Smooth muscle cell (in vitro differentiated cells): ENCODE measurements around the gene POU6F2. TPM values are rescaled to one million over a fixed set of nuclear protein-coding genes. Genes with fewer than 3 reads are reported as not detected.

Experiments used
- DNase-seq: peaks from one replicate; lab custom pipeline; 2025; ENCODE audit not compliant: unreplicated experiment; lab: John Stamatoyannopoulos, UW
- H2AFZ ChIP-seq: fragments of 200-600 bp; sonication (generic); 2 replicates; pipeline ENCODE4 v1.6.0; 2016; ENCODE audit warnings: antibody characterized with exemption, low read depth, mild to moderate bottlenecking
- H3F3A ChIP-seq: fragments of 200-600 bp; sonication (generic); 2 replicates; pipeline ENCODE4 v1.6.0; 2017; ENCODE audit warnings: antibody characterized with exemption, low read depth
- H3K27ac ChIP-seq: fragments of 200-600 bp; sonication (generic); 2 replicates; pipeline ENCODE4 v1.5.1; 2016; ENCODE audit warnings: low read depth, mild to moderate bottlenecking
- H3K27me3 ChIP-seq: fragments of 200-600 bp; sonication (generic); 2 replicates; pipeline ENCODE4 v1.6.1; 2016; ENCODE audit warnings: low read depth, mild to moderate bottlenecking
- H3K36me3 ChIP-seq: fragments of 200-600 bp; sonication (generic); 2 replicates; pipeline ENCODE4 v1.5.1; 2016; ENCODE audit warnings: low read depth
- H3K4me1 ChIP-seq: fragments of 200-600 bp; sonication (generic); 2 replicates; pipeline ENCODE4 v1.5.1; 2016; ENCODE audit warnings: low read depth
- H3K4me2 ChIP-seq: fragments of 200-600 bp; sonication (generic); 2 replicates; pipeline ENCODE4 v1.6.0; 2016; ENCODE audit warnings: mild to moderate bottlenecking
- H3K4me3 ChIP-seq: fragments of 200-600 bp; sonication (generic); 2 replicates; pipeline ENCODE4 v1.5.1; 2016; ENCODE audit warnings: mild to moderate bottlenecking
- H3K79me2 ChIP-seq: fragments of 200-600 bp; sonication (generic); 2 replicates; pipeline ENCODE4 v1.6.0; 2016; ENCODE audit warnings: low read depth, mild to moderate bottlenecking
- H3K9ac ChIP-seq: fragments of 200-600 bp; sonication (generic); 2 replicates; pipeline ENCODE4 v1.6.0; 2016; ENCODE audit warnings: low read depth
- H3K9me3 ChIP-seq: fragments of 200-600 bp; sonication (generic); replicated peaks from 2 replicates; pipeline ENCODE4 v1.5.1; 2016; ENCODE audit warnings: low read depth
- H4K20me1 ChIP-seq: fragments of 200-600 bp; sonication (generic); 2 replicates; pipeline ENCODE4 v1.6.0; 2016; ENCODE audit warnings: low read depth
- CTCF ChIP-seq: fragments of 200-600 bp; sonication (generic); IDR thresholded peaks from 2 replicates; pipeline ENCODE4 v1.5.1; 2017; ENCODE audit warnings: borderline replicate concordance, mild to moderate bottlenecking, antibody characterized with exemption; ENCODE audit not compliant: insufficient read depth, poor library complexity, severe bottlenecking
- WGBS: methylation state at CpG from one replicate; pipeline ENCODE4 v1.1.7; 2016; ENCODE audit warnings: low lambda C conversion rate; 5-methylcytosine and 5-hydroxymethylcytosine counted together
- polyA plus RNA-seq: library from polyadenylated mRNA; unstranded; fragments of >200 nt; fragmentation: Nextera tagmentation; extraction: Ambion mirVana; gene quantifications from 2 replicates; pipeline ENCODE4 v1.2.1, GENCODE V29; 2016
- total RNA-seq: library from RNA; depleted of rRNA; stranded (reverse); fragments of >200 nt; gene quantifications from 2 replicates; pipeline ENCODE4 v1.2.3, GENCODE V29; 2014

Gene POU6F2
- total and polyA plus RNA-seq, 2 experiments from 2014 or later = 1.2 TPM

GRCh38 chr7:39501358-39501757, 523.6 kb downstream of the POU6F2 start:
- Histone ChIP-seq H3K4me3 (no peak overlapping the region), H3K9me3 (no peaks in the 10 kb centered on the region), H2AFZ (no peak overlapping the region), H3K9ac (no peak overlapping the region), H3K4me2 (no peak overlapping the region), H3K79me2 (no peaks in the 10 kb centered on the region), H3F3A (no peaks in the 10 kb centered on the region), H3K36me3 (no peaks in the 10 kb centered on the region), H3K27me3 (peaks cover 3% of the 10 kb centered on the region), H3K4me1 (no peaks in the 10 kb centered on the region), H3K27ac (no peak overlapping the region), H4K20me1 (no peaks in the 10 kb centered on the region)
- TF ChIP-seq CTCF = no peak
- no peak for DNase-seq
- 78% methylated on average over 3 of the region's 3 CpGs for WGBS

- WGBS = 29% methylated on average over 3 of the region's 3 CpGs
- DNase-seq = no peak
- Histone ChIP-seq H4K20me1 (no peaks in the 10 kb centered on the region), H3K27me3 (peaks cover 3% of the 10 kb centered on the region), H3K9ac (no peak overlapping the region), H3K9me3 (no peaks in the 10 kb centered on the region), H3K4me3 (no peak overlapping the region), H3K4me2 (no peak overlapping the region), H3K79me2 (no peaks in the 10 kb centered on the region), H3K36me3 (no peaks in the 10 kb centered on the region), H3K4me1 (no peaks in the 10 kb centered on the region), H3F3A (no peaks in the 10 kb centered on the region), H3K27ac (no peak overlapping the region), H2AFZ (no peak overlapping the region)
- no peak for TF ChIP-seq CTCF
Observed at GRCh38 chr7:39504963-39505362, 527.3 kb downstream of the POU6F2 start.

GRCh38 chr7:39507866-39508551, 530.3 kb downstream of the POU6F2 start:
- Histone ChIP-seq H3K27me3 (no peaks in the 10 kb centered on the region), H3K4me3 (no peak overlapping the region), H3K79me2 (no peaks in the 10 kb centered on the region), H3K9me3 (no peaks in the 10 kb centered on the region), H3K36me3 (no peaks in the 10 kb centered on the region), H2AFZ (no peak overlapping the region), H3K27ac (no peak overlapping the region), H3F3A (no peaks in the 10 kb centered on the region), H3K4me1 (no peaks in the 10 kb centered on the region), H4K20me1 (no peaks in the 10 kb centered on the region), H3K9ac (no peak overlapping the region), H3K4me2 (no peak overlapping the region)
- 95% methylated on average over 8 of the region's 8 CpGs for WGBS
- DNase-seq = no peak
- no peak for TF ChIP-seq CTCF

- Histone ChIP-seq H3K9me3 (no peaks in the 10 kb centered on the region), H3K4me1 (no peaks in the 10 kb centered on the region), H3K4me2 (no peak overlapping the region), H3K36me3 (no peaks in the 10 kb centered on the region), H3K27me3 (no peaks in the 10 kb centered on the region), H2AFZ (no peak overlapping the region), H4K20me1 (no peaks in the 10 kb centered on the region), H3K27ac (no peak overlapping the region), H3K4me3 (no peak overlapping the region), H3K9ac (no peak overlapping the region), H3K79me2 (no peaks in the 10 kb centered on the region), H3F3A (no peaks in the 10 kb centered on the region)
- WGBS = 79% methylated on average over 4 of the region's 4 CpGs
- TF ChIP-seq CTCF = no peak
- DNase-seq = no peak
Observed at GRCh38 chr7:39509436-39509835, 531.7 kb downstream of the POU6F2 start.
